Activated CD4-positive, alpha-beta T cell treated with anti-CD3 and anti-CD28 coated beads, Interleukin-2, amount 10 ng/mL, durations not matched to agents 7 days and 5 days (primary cell): Measurements from ENCODE around the gene PLPP4. TPM values are rescaled to one million over a fixed set of nuclear protein-coding genes. Genes with fewer than 3 reads are reported as not detected.

Experiments used
- CTCF ChIA-PET: fragments of 350-600 bp; sonication (Branson Sonifier 250); formaldehyde crosslinking; loops from one replicate; lab custom pipeline; 2021; ENCODE audit warnings: antibody characterized with exemption; lab: Charles Lee
- POLR2A ChIA-PET: fragments of 350-600 bp; sonication (Branson Sonifier 250); formaldehyde crosslinking; loops from one replicate; lab custom pipeline; 2021; ENCODE audit warnings: antibody characterized with exemption; lab: Charles Lee
- DNase-seq: peaks from one replicate; pipeline ENCODE4 v3.0.0-alpha.2; 2020
- H3K27ac Mint-ChIP-seq: one replicate; pipeline ENCODE4 v1.8.0; 2021; ENCODE audit warnings: mild to moderate bottlenecking, moderate library complexity, mixed read lengths
- H3K27me3 Mint-ChIP-seq: one replicate; pipeline ENCODE4 v1.8.0; 2021; ENCODE audit warnings: mixed read lengths
- H3K36me3 Mint-ChIP-seq: one replicate; pipeline ENCODE4 v1.8.0; 2021; ENCODE audit warnings: low read depth, mixed read lengths
- H3K4me1 Mint-ChIP-seq: one replicate; pipeline ENCODE4 v1.8.0; 2021; ENCODE audit warnings: mixed read lengths
- H3K4me3 Mint-ChIP-seq: one replicate; pipeline ENCODE4 v1.8.0; 2021; ENCODE audit warnings: mild to moderate bottlenecking, moderate library complexity, mixed read lengths
- H3K9me3 Mint-ChIP-seq: one replicate; pipeline ENCODE4 v1.8.0; 2021; ENCODE audit warnings: mixed read lengths
- total RNA-seq, 2 experiments: library from RNA; stranded (reverse); gene quantifications; one replicate each; pipeline ENCODE4 v1.2.3, GENCODE V29; 2021

Gene PLPP4
- total RNA-seq, 2 experiments from 2014 or later = not detected

- Mint-ChIP-seq H3K4me3 (no peak overlapping the region), H3K27me3 (no peaks in the 10 kb centered on the region)
Measured at GRCh38 chr10:120553911-120554310, 96.9 kb downstream of the PLPP4 start.

DNA sequence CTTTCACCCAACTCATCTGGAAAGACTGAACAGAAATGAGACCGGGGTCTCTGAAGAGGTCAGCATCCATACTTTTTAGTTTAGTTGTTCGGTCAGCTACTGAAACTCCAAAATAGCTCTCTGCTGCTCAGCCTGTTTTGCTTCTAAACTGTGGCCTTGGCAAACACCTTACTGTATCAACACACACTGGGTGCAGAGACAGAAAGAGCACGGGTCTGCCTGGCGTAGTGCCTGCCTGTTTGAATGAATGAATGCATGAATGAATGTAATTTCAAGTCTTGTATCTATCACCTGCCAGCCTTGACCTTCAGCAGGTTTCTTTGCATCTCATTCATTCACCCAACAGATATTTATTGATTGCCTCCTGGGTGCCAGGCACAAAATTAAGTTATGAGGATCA is 98.4 kb downstream of the PLPP4 start:
- Mint-ChIP-seq H3K27me3 (no peaks in the 10 kb centered on the region), H3K36me3 (no peaks in the 10 kb centered on the region), H3K4me1 (no peaks in the 10 kb centered on the region), H3K9me3 (peaks cover 9% of the 10 kb centered on the region), H3K27ac (no peak overlapping the region), H3K4me3 (no peak overlapping the region)
- POLR2A ChIA-PET = no interaction called here
- CTCF ChIA-PET = no interaction called here
- no peak for DNase-seq

More at GRCh38 chr10:120553911-120554310, 96.9 kb downstream of the PLPP4 start:
- POLR2A ChIA-PET = no interaction called here
- no peaks in the 10 kb centered on the region for H3K36me3 Mint-ChIP-seq
- peaks cover 9% of the 10 kb centered on the region for H3K9me3 Mint-ChIP-seq
- CTCF ChIA-PET = no interaction called here
- H3K27ac Mint-ChIP-seq = no peak overlapping the region
- no peak for DNase-seq
- no peaks in the 10 kb centered on the region for H3K4me1 Mint-ChIP-seq

DNA sequence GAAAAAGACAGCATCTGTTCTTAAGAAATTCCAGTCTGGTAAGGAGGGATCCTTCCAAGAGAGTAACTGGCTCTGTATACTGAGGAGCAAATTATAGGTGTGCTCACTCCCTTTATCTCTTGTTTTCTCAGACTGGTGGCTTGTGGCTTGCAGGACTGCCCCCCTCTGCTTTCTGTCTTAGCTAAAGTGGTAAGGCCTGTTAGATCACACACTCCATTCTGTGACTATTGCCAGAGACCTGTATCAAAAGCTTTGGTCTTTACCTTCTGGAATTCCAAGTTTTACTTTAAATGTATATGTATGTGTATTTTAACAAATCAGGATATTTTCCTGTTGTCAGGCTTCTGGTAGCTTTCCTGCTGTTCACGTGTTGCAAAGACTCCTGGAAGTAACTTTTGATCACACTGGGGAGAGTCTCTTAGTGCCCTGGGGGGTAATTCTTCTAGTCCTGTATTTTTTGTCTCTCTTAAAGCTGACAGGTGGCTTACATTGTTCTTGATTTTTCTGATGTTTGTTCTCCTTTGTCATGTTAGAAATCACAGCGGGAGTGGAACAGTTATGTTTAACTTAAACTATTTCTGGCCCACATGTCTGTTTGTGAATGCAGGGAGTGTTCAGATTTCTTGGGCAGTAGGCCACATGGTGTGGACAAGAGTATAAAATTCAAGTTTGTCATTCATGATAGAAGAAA is 99.0 kb downstream of the PLPP4 start:
- H3K36me3 Mint-ChIP-seq = no peaks in the 10 kb centered on the region
- no peaks in the 10 kb centered on the region for H3K4me1 Mint-ChIP-seq
- CTCF ChIA-PET = no interaction called here
- H3K9me3 Mint-ChIP-seq = peaks cover 9% of the 10 kb centered on the region
- DNase-seq = no peak
- POLR2A ChIA-PET = no interaction called here
- no peaks in the 10 kb centered on the region for H3K27me3 Mint-ChIP-seq
- H3K4me3 Mint-ChIP-seq = no peak overlapping the region
- H3K27ac Mint-ChIP-seq = no peak overlapping the region

DNA sequence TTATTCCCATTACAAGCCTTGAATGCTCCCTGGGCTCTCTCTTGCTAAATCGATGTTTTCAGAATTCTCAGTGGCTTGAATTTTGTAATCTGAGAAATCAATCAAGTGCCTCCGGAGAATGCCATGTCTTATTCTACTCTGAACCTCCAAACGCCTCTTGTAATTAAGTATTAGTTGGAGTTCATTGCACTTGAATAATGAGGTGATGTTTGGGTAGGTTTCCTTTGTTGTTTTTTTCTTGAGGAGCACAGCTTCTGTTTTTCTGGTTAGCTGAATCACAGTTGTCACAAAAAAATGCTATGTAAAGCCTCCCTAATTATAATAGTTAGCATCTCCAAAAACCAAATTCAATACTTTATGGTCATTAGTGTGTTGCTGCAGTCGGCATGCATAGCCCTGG is 100.3 kb downstream of the PLPP4 start:
- DNase-seq = no peak
- POLR2A ChIA-PET = no interaction called here

DNA sequence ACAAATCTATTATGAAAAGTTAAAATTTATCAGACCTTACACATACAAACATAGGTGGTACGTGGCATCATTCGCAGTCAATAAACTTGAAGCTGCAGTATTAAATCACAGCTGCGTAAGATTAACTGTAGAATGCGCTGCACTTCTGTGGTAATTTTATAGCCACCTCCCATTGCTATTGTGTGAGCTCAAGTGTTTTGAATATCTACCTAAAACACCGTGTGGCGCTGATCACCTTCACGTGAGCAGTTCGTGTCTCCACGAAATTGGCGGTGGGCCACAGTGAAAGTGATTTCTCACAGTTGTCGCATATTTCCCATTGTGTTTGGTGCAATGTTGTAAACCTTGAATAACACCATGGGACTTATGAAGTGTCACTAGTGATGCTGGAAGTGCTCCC is 102.8 kb downstream of the PLPP4 start:
- CTCF ChIA-PET = no interaction called here

More for the DNA sequence above, 100.3 kb downstream of the PLPP4 start:
- Mint-ChIP-seq H3K27ac (no peak overlapping the region), H3K36me3 (no peaks in the 10 kb centered on the region), H3K4me3 (no peak overlapping the region), H3K4me1 (no peaks in the 10 kb centered on the region), H3K9me3 (peaks cover 9% of the 10 kb centered on the region), H3K27me3 (no peaks in the 10 kb centered on the region)
- CTCF ChIA-PET = no interaction called here

DNA sequence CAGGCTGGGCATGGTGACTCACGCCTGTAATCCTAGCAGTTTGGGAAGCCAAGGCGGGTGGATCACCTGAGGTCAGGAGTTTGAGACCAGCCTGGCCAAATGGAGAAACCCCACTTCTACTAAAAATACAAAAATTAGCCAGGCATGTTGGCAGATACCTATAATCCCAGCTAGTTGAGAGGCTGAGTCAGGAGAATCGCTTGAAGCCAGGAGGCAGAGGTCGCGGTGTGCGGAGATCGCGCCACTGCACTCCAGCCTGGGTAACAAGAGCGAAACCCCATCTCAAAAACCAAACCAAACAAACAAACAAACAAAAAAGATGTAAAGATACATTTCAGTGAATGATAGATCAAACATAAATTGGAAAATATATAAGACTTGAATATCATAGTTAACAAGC is 105.9 kb downstream of the PLPP4 start:
- H3K36me3 Mint-ChIP-seq = no peaks in the 10 kb centered on the region

More for the DNA sequence above, 102.8 kb downstream of the PLPP4 start:
- POLR2A ChIA-PET = no interaction called here
- no peaks in the 10 kb centered on the region for H3K27me3 Mint-ChIP-seq
- DNase-seq = no peak
- no peak overlapping the region for H3K27ac Mint-ChIP-seq
- H3K4me1 Mint-ChIP-seq = no peaks in the 10 kb centered on the region
- H3K36me3 Mint-ChIP-seq = no peaks in the 10 kb centered on the region
- no peak overlapping the region for H3K4me3 Mint-ChIP-seq
- no peaks in the 10 kb centered on the region for H3K9me3 Mint-ChIP-seq

DNA sequence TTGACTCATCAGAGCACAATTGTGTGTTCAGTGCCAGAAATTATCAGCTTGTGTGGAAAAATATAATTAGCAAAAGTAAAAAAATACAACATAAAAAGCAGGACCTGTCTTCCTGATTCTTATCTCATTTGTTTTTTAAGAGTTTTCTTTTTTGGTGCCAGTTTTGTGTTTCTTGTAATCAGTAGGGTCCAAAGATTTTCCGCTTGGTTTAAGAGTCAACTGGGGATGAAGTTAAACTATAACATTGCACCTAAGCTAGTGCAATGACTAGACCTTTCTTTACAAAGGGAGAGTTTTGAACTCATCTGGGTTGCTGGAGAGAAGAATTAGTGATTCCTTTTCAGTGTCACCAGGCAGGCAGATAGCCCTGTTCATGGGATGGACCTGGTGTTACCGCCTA is 113.4 kb downstream of the PLPP4 start:
- H3K4me3 Mint-ChIP-seq = no peak overlapping the region
- CTCF ChIA-PET = no interaction called here

More for the DNA sequence above, 105.9 kb downstream of the PLPP4 start:
- CTCF ChIA-PET = no interaction called here
- no peak overlapping the region for H3K27ac Mint-ChIP-seq
- H3K4me3 Mint-ChIP-seq = no peak overlapping the region
- no peaks in the 10 kb centered on the region for H3K4me1 Mint-ChIP-seq
- POLR2A ChIA-PET = no interaction called here
- DNase-seq = no peak
- H3K27me3 Mint-ChIP-seq = peaks cover 4% of the 10 kb centered on the region
- H3K9me3 Mint-ChIP-seq = no peaks in the 10 kb centered on the region

DNA sequence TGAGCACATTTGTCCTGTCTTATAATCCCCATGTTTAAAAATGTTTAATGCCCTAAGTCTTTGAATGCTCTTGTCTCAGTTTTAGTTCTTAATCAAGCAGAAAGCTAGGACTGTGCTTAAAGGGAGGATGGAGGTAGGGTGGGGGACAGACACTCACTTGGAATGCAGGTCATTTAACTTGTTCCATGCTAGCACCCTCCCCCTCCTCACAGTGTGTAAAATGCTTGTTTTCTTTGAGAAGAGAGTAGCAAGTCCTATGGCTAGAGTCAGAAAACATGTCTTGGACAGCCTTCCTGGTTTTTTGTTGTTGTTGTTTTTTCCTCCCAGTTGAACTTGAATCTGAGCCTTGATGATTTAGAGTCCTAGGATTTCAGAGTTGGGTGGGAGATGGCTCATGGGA is 114.2 kb downstream of the PLPP4 start:
- CTCF ChIA-PET = no interaction called here
- DNase-seq = no peak
- H3K36me3 Mint-ChIP-seq = no peaks in the 10 kb centered on the region
- H3K27ac Mint-ChIP-seq = no peak overlapping the region
- no peaks in the 10 kb centered on the region for H3K4me1 Mint-ChIP-seq
- POLR2A ChIA-PET = no interaction called here
- no peak overlapping the region for H3K4me3 Mint-ChIP-seq
- H3K27me3 Mint-ChIP-seq = no peaks in the 10 kb centered on the region
- H3K9me3 Mint-ChIP-seq = no peaks in the 10 kb centered on the region

More for the DNA sequence above, 113.4 kb downstream of the PLPP4 start:
- POLR2A ChIA-PET = no interaction called here
- H3K4me1 Mint-ChIP-seq = no peaks in the 10 kb centered on the region
- no peaks in the 10 kb centered on the region for H3K9me3 Mint-ChIP-seq
- peaks cover 3% of the 10 kb centered on the region for H3K27me3 Mint-ChIP-seq
- no peaks in the 10 kb centered on the region for H3K36me3 Mint-ChIP-seq
- no peak overlapping the region for H3K27ac Mint-ChIP-seq
- no peak for DNase-seq

DNA sequence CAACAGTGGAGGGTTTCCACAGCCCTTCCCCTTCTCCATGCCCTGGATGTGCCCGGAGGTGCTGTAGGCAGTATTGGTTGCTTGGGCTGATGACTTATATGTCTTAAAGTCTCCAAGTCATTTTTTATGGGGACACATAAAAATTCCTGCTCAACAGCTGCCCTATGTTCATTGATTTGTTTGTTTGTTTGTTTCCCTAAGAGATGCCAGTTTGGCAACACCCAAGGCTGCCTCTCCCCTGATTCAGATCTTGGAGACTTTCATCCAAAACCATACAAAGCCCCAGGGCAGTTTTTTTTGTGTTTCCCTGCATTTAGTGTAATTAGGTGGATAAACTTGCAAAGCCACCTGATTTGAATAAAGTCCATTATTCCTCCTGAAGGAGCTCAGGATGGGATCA is 115.3 kb downstream of the PLPP4 start:
- no peak overlapping the region for H3K4me3 Mint-ChIP-seq
- H3K27ac Mint-ChIP-seq = no peak overlapping the region
- no peak for DNase-seq
- H3K27me3 Mint-ChIP-seq = no peaks in the 10 kb centered on the region
- no peaks in the 10 kb centered on the region for H3K4me1 Mint-ChIP-seq
- CTCF ChIA-PET = no interaction called here
- H3K36me3 Mint-ChIP-seq = no peaks in the 10 kb centered on the region
- H3K9me3 Mint-ChIP-seq = no peaks in the 10 kb centered on the region
- POLR2A ChIA-PET = no interaction called here

- no peak for DNase-seq
- Mint-ChIP-seq H3K4me3 (no peak overlapping the region), H3K36me3 (no peaks in the 10 kb centered on the region), H3K27ac (no peak overlapping the region), H3K27me3 (no peaks in the 10 kb centered on the region), H3K4me1 (no peaks in the 10 kb centered on the region), H3K9me3 (no peaks in the 10 kb centered on the region)
- CTCF ChIA-PET = no interaction called here
- POLR2A ChIA-PET = no interaction called here
Measured at GRCh38 chr10:120573355-120573754, 116.3 kb downstream of the PLPP4 start.

DNA sequence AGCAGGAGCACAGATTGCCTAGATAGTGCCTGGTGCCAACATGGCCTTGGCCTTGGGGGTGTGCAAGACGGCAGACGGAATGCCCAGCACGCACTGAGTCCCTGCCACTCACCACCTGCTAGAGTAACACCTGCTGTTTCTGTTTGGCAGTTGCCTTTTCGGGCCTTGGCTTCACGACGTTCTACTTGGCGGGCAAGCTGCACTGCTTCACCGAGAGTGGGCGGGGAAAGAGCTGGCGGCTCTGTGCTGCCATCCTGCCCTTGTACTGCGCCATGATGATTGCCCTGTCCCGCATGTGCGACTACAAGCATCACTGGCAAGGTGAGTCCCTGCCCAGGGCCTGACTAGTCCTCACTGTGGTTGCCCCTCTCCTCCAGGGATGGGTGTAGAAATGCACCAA is 118.0 kb downstream of the PLPP4 start:
- CTCF ChIA-PET = no interaction called here
- no peak overlapping the region for H3K4me3 Mint-ChIP-seq

DNA sequence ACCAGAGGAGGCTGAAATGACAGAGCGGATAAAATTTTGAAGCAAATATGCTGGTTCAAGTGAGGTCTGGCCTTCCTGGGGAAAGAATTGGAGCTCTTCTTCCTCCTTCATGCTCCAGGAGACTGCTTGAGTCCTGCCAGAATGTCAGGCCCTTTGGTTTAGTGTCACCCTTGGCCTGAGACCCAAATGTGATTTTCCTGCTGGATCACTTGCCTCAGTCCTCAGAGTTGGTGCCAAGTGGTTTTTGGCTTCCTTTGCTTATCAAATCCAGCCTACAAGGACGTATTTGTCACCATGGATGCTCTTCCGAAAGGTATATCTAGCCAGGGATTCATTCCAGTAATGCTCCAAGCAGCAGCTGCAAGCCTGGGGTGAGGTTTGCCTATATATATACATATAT is 118.4 kb downstream of the PLPP4 start:
- CTCF ChIA-PET = no interaction called here
- Mint-ChIP-seq H3K36me3 (no peaks in the 10 kb centered on the region), H3K9me3 (no peaks in the 10 kb centered on the region), H3K4me3 (no peak overlapping the region), H3K4me1 (no peaks in the 10 kb centered on the region), H3K27me3 (no peaks in the 10 kb centered on the region), H3K27ac (no peak overlapping the region)
- POLR2A ChIA-PET = no interaction called here
- no peak for DNase-seq

More for the DNA sequence above, 118.0 kb downstream of the PLPP4 start:
- H3K9me3 Mint-ChIP-seq = no peaks in the 10 kb centered on the region
- no peak overlapping the region for H3K27ac Mint-ChIP-seq
- H3K36me3 Mint-ChIP-seq = no peaks in the 10 kb centered on the region
- H3K4me1 Mint-ChIP-seq = no peaks in the 10 kb centered on the region
- H3K27me3 Mint-ChIP-seq = no peaks in the 10 kb centered on the region
- POLR2A ChIA-PET = no interaction called here
- no peak for DNase-seq

DNA sequence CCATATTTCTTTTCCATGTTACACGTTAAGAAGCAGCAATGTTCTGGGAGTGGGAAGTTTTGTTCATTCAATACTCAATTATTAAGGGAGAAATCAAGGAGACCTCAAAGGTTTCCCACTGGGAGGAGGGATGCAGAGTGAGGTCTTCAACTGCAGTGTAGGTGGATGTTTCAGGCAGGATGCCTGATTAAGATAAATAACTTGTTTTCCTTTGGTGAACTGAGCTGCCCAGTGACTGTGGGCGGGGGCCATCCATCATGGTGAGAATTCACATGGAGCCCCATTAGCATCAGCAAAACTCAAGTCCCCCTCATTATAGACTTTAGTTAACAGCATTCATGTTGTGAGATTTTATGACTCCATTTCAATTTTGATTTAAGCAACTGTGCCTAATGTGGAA is 121.1 kb downstream of the PLPP4 start:
- Mint-ChIP-seq H3K27me3 (no peaks in the 10 kb centered on the region), H3K36me3 (no peaks in the 10 kb centered on the region), H3K4me3 (no peak overlapping the region), H3K27ac (no peak overlapping the region), H3K4me1 (no peaks in the 10 kb centered on the region), H3K9me3 (no peaks in the 10 kb centered on the region)
- ChIA-PET CTCF (no interaction called here), POLR2A (no interaction called here)
- DNase-seq = no peak

GRCh38 chr10:120578890-120579289 is 121.9 kb downstream of the PLPP4 start:
- DNase-seq = no peak
- H3K27ac Mint-ChIP-seq = no peak overlapping the region
- H3K27me3 Mint-ChIP-seq = no peaks in the 10 kb centered on the region
- no peak overlapping the region for H3K4me3 Mint-ChIP-seq
- POLR2A ChIA-PET = no interaction called here
- H3K9me3 Mint-ChIP-seq = no peaks in the 10 kb centered on the region
- no peaks in the 10 kb centered on the region for H3K36me3 Mint-ChIP-seq
- CTCF ChIA-PET = no interaction called here
- no peaks in the 10 kb centered on the region for H3K4me1 Mint-ChIP-seq
